ENCODE results near the gene TRIM34. TPM values are rescaled to one million over a fixed set of nuclear protein-coding genes. Genes with fewer than 3 reads are reported as not detected.

The TRIM34 gene
- polyA plus RNA-seq, 1 donor from 2014 or later, result not detected

- H2AFZ ChIP-seq (ENCODE audit: low read depth, low read length), result no peak overlapping the region
- no peaks in the 10 kb centered on the region for H3F3A ChIP-seq (ENCODE audit: insufficient read depth, low read length, poor library complexity, severe bottlenecking)
- no peak for TF ChIP-seq EP300 (conservative IDR thresholded peaks at IDR 0.05; ENCODE audit: poor library complexity, severe bottlenecking)
- TF ChIP-seq MXI1 (conservative IDR thresholded peaks at IDR 0.05; ENCODE audit: poor library complexity, severe bottlenecking), result no peak
- no peak for TF ChIP-seq TAF1 (IDR thresholded peaks at IDR 0.05; ENCODE audit: low read depth)
- TF ChIP-seq EZH2 (IDR thresholded peaks at IDR 0.05; ENCODE audit: borderline replicate concordance, insufficient read depth, low read length, poor library complexity, severe bottlenecking), result no peak
- no peak for TF ChIP-seq POLR2AphosphoS5 (IDR thresholded peaks at IDR 0.05)
- no peak for TF ChIP-seq RAD21 (conservative IDR thresholded peaks at IDR 0.05)
- TF ChIP-seq, protein P1, sequence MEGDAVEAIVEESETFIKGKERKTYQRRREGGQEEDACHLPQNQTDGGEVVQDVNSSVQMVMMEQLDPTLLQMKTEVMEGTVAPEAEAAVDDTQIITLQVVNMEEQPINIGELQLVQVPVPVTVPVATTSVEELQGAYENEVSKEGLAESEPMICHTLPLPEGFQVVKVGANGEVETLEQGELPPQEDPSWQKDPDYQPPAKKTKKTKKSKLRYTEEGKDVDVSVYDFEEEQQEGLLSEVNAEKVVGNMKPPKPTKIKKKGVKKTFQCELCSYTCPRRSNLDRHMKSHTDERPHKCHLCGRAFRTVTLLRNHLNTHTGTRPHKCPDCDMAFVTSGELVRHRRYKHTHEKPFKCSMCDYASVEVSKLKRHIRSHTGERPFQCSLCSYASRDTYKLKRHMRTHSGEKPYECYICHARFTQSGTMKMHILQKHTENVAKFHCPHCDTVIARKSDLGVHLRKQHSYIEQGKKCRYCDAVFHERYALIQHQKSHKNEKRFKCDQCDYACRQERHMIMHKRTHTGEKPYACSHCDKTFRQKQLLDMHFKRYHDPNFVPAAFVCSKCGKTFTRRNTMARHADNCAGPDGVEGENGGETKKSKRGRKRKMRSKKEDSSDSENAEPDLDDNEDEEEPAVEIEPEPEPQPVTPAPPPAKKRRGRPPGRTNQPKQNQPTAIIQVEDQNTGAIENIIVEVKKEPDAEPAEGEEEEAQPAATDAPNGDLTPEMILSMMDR (IDR thresholded peaks at IDR 0.05; ENCODE audit: poor library complexity, severe bottlenecking), result no peak
- TF ChIP-seq, protein P2, sequence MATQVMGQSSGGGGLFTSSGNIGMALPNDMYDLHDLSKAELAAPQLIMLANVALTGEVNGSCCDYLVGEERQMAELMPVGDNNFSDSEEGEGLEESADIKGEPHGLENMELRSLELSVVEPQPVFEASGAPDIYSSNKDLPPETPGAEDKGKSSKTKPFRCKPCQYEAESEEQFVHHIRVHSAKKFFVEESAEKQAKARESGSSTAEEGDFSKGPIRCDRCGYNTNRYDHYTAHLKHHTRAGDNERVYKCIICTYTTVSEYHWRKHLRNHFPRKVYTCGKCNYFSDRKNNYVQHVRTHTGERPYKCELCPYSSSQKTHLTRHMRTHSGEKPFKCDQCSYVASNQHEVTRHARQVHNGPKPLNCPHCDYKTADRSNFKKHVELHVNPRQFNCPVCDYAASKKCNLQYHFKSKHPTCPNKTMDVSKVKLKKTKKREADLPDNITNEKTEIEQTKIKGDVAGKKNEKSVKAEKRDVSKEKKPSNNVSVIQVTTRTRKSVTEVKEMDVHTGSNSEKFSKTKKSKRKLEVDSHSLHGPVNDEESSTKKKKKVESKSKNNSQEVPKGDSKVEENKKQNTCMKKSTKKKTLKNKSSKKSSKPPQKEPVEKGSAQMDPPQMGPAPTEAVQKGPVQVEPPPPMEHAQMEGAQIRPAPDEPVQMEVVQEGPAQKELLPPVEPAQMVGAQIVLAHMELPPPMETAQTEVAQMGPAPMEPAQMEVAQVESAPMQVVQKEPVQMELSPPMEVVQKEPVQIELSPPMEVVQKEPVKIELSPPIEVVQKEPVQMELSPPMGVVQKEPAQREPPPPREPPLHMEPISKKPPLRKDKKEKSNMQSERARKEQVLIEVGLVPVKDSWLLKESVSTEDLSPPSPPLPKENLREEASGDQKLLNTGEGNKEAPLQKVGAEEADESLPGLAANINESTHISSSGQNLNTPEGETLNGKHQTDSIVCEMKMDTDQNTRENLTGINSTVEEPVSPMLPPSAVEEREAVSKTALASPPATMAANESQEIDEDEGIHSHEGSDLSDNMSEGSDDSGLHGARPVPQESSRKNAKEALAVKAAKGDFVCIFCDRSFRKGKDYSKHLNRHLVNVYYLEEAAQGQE (IDR thresholded peaks at IDR 0.05; ENCODE audit: borderline replicate concordance), result no peak
- no peak for TF ChIP-seq SMC3 (conservative IDR thresholded peaks at IDR 0.05; ENCODE audit: poor library complexity)
- H3K4me2 ChIP-seq (ENCODE audit: low read length), result no peak overlapping the region
- no peak overlapping the region for H3K27ac ChIP-seq (ENCODE audit: low read length)
- no peaks in the 10 kb centered on the region for H3K9me3 ChIP-seq (ENCODE audit: low read length)
- H3K27me3 ChIP-seq (ENCODE audit: insufficient read depth, low read depth, low read length), result no peaks in the 10 kb centered on the region
- H3K36me3 ChIP-seq (ENCODE audit: insufficient read depth, low read length), result no peaks in the 10 kb centered on the region
- H4K20me1 ChIP-seq (ENCODE audit: insufficient read depth), result no peaks in the 10 kb centered on the region
- H3K4me3 ChIP-seq (ENCODE audit: low read length), result no peak overlapping the region
- no peaks in the 10 kb centered on the region for H3K79me2 ChIP-seq (replicated peaks; ENCODE audit: insufficient read depth, low read length)
- H3K9ac ChIP-seq (ENCODE audit: low read length), result no peak overlapping the region
- no peaks in the 10 kb centered on the region for H3K9me2 ChIP-seq (ENCODE audit: insufficient read depth, low read length)
Observed at GRCh38 chr11:5620651-5621521, 3.9 kb upstream of the TRIM34 start.

GRCh38 chr11:5621580-5621979 is 3.2 kb upstream of the TRIM34 start:
- Histone ChIP-seq H3K79me2 (replicated peaks; ENCODE audit: insufficient read depth, low read length) (no peaks in the 10 kb centered on the region), H3K36me3 (ENCODE audit: insufficient read depth, low read length) (no peaks in the 10 kb centered on the region), H3K27ac (ENCODE audit: low read length) (no peak overlapping the region), H4K20me1 (ENCODE audit: insufficient read depth) (no peaks in the 10 kb centered on the region), H3K4me2 (ENCODE audit: low read length) (no peak overlapping the region), H3F3A (ENCODE audit: insufficient read depth, low read length, poor library complexity, severe bottlenecking) (no peaks in the 10 kb centered on the region), H3K27me3 (ENCODE audit: insufficient read depth, low read depth, low read length) (no peaks in the 10 kb centered on the region), H3K9me2 (ENCODE audit: insufficient read depth, low read length) (no peaks in the 10 kb centered on the region), H3K9ac (ENCODE audit: low read length) (no peak overlapping the region), H3K9me3 (ENCODE audit: low read length) (no peaks in the 10 kb centered on the region), H2AFZ (ENCODE audit: low read depth, low read length) (no peak overlapping the region), H3K4me3 (ENCODE audit: low read length) (no peak overlapping the region)
- TF ChIP-seq, protein P2 (IDR thresholded peaks at IDR 0.05; ENCODE audit: borderline replicate concordance), result no peak

Data from neural cell (in vitro differentiated cells).